Fibroblast of the aortic adventitia (primary cell): ENCODE data around the gene CFAP92. TPM values are rescaled to one million over a fixed set of nuclear protein-coding genes. Genes with fewer than 3 reads are reported as not detected.
A peak's percentile ranks its signal among the peaks of the same experiment; 100 is the strongest.

Experiments used
- DNase-seq: peaks from one replicate; pipeline ENCODE4 v3.0.0-alpha.2; 2010; ENCODE audit warnings: low read depth
- H3K4me3 ChIP-seq: 2 replicates; pipeline ENCODE4 v1.5.1; 2011; ENCODE audit warnings: low read depth, mild to moderate bottlenecking, control low read depth, low read length, moderate library complexity
- total RNA-seq: library from RNA; depleted of rRNA; stranded (reverse); fragments of >200 nt; gene quantifications from 2 replicates; pipeline ENCODE4 v1.2.3, GENCODE V29; 2012; ENCODE audit warnings: low replicate concordance
- TF ChIP-seq, protein P1 (sequence below): IDR thresholded peaks from 2 replicates; pipeline ENCODE4 v1.5.1; 2011; ENCODE audit warnings: mild to moderate bottlenecking, low read length, control low read depth, inconsistent platforms; ENCODE audit not compliant: insufficient read depth

Gene CFAP92
- total RNA-seq, 1 donor, result not detected

GRCh38 chr3:128973988-128974564 is 19.8 kb downstream of the CFAP92 start:
- TF ChIP-seq, protein P1, sequence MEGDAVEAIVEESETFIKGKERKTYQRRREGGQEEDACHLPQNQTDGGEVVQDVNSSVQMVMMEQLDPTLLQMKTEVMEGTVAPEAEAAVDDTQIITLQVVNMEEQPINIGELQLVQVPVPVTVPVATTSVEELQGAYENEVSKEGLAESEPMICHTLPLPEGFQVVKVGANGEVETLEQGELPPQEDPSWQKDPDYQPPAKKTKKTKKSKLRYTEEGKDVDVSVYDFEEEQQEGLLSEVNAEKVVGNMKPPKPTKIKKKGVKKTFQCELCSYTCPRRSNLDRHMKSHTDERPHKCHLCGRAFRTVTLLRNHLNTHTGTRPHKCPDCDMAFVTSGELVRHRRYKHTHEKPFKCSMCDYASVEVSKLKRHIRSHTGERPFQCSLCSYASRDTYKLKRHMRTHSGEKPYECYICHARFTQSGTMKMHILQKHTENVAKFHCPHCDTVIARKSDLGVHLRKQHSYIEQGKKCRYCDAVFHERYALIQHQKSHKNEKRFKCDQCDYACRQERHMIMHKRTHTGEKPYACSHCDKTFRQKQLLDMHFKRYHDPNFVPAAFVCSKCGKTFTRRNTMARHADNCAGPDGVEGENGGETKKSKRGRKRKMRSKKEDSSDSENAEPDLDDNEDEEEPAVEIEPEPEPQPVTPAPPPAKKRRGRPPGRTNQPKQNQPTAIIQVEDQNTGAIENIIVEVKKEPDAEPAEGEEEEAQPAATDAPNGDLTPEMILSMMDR, result no peak
- no peak for DNase-seq
- no peak overlapping the region for H3K4me3 ChIP-seq

GRCh38 chr3:128971421-128972100 is 22.3 kb downstream of the CFAP92 start:
- no peak overlapping the region for H3K4me3 ChIP-seq
- TF ChIP-seq, protein P1, result no peak
- DNase-seq, result peak; percentile 72

DNA sequence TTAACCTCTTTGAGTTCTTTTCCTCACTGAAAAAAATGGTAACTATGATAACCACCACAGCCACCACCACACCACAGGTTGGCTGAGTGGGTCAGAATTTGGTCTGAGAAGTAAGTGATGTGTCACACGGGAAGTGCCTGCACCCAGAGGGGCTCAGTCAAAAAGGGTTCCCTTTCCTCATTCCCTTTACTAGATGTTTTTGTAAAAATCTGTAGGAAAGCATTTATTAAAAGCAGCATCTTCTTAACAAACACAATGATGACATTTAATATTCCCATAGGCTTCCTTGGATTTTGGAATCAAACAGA is 23.2 kb downstream of the CFAP92 start:
- no peak overlapping the region for H3K4me3 ChIP-seq
- no peak for DNase-seq
- TF ChIP-seq, protein P1, result no peak

- TF ChIP-seq, protein P1, result peak; percentile 90
- no peak overlapping the region for H3K4me3 ChIP-seq
- DNase-seq, result peak; percentile 65
Measured at GRCh38 chr3:128969993-128970739, 23.7 kb downstream of the CFAP92 start.

GRCh38 chr3:128967748-128968355 is 26.0 kb downstream of the CFAP92 start:
- no peak for DNase-seq
- no peak overlapping the region for H3K4me3 ChIP-seq
- TF ChIP-seq, protein P1, result no peak

- H3K4me3 ChIP-seq, result no peak overlapping the region
- no peak for DNase-seq
- TF ChIP-seq, protein P1, result no peak
Measured at GRCh38 chr3:128965818-128966217, 28.1 kb downstream of the CFAP92 start.
